ENCODE results near the gene SLC10A6. TPM values are rescaled to one million over a fixed set of nuclear protein-coding genes. Genes with fewer than 3 reads are reported as not detected.

SLC10A6 gene
- total and polyA plus RNA-seq, 2 donors (not counting 3 experiments of a cell fraction or from before 2014, with no cell fraction given), result 0.04 TPM; not detected in 1

GRCh38 chr4:86846921-86847320 is 2.3 kb downstream of the SLC10A6 start:
- Histone ChIP-seq H3K79me2 (ENCODE audit: control insufficient read depth, insufficient read depth, low read length) (no peaks in the 10 kb centered on the region), H3K9me3 (replicated peaks; ENCODE audit: control insufficient read depth, insufficient read depth, low read length) (no peaks in the 10 kb centered on the region), H3K4me1 (ENCODE audit: control insufficient read depth, extremely low read depth, insufficient read depth, low read length) (peaks cover 14% of the 10 kb centered on the region), H3K9me1 (replicated peaks; ENCODE audit: control insufficient read depth, extremely low read depth, insufficient read depth, low read length) (no peaks in the 10 kb centered on the region), H3K4me3 (replicated peaks in 1 of 3; ENCODE audit: insufficient read depth in 1 of 3, low read depth in 1 of 3, low read length in 3 of 3) (no peak overlapping the region), H3K27ac (ENCODE audit: insufficient read depth, low read depth, low read length) (no peak overlapping the region), H2AFZ (ENCODE audit: low read depth, low read length) (no peak overlapping the region), H3K9ac (replicated peaks; ENCODE audit: extremely low read depth, insufficient read depth, low read length) (no peak overlapping the region), H3K4me2 (ENCODE audit: insufficient read depth, low read length) (no peak overlapping the region), H4K20me1 (replicated peaks; ENCODE audit: control insufficient read depth, extremely low read depth, insufficient read depth, low read length) (no peaks in the 10 kb centered on the region), H3K36me3 (ENCODE audit: control insufficient read depth in 2 of 2, extremely low read depth in 1 of 2, insufficient read depth in 2 of 2, low read length in 2 of 2) (no peaks in the 10 kb centered on the region), H3K27me3 (ENCODE audit: control insufficient read depth in 2 of 2, insufficient read depth in 2 of 2, low read length in 2 of 2) (peaks cover 0 to 2% of the 10 kb centered on the region in 2 experiments)
- CTCF ChIA-PET, result interaction anchor here (1.0 kb wide), 1 partner anchor 193 kb away, joined by 3 read pairs; no protein-coding TSS in a partner anchor
- intact Hi-C loops (cut with micrococcal nuclease) (no loop called here), dilution Hi-C loops (cut with MboI; ENCODE audit: extremely low pct_ligation_motif_present, low sequenced_read_pairs) (no loop called here)
- POLR2A ChIA-PET, result no interaction called here
- TF ChIP-seq GATA2 (IDR thresholded peaks at IDR 0.05; ENCODE audit: insufficient read depth, insufficient read length, low read depth, low read length), result no peak
- TF ChIP-seq POLR2AphosphoS5 (IDR thresholded peaks at IDR 0.05; ENCODE audit: insufficient read depth, low read depth, low read length), result no peak
- TF ChIP-seq EZH2 (IDR thresholded peaks at IDR 0.05; ENCODE audit: borderline replicate concordance, low read depth, low read length, severe bottlenecking), result no peak
- TF ChIP-seq POLR2A (IDR thresholded peaks at IDR 0.05; ENCODE audit: low read depth, low read length), result no peak
- no peak for TF ChIP-seq JUN (IDR thresholded peaks at IDR 0.05; ENCODE audit: borderline replicate concordance, insufficient read depth, insufficient read length, low read depth)
- TF ChIP-seq MYC (IDR thresholded peaks at IDR 0.05; ENCODE audit: low read depth, low read length), result no peak
- no peak for TF ChIP-seq FOS (IDR thresholded peaks at IDR 0.05; ENCODE audit: borderline replicate concordance, insufficient read depth, low read length)
- no peak for TF ChIP-seq MAX (IDR thresholded peaks at IDR 0.05; ENCODE audit: insufficient read depth, insufficient read length)
- TF ChIP-seq CTCF (IDR thresholded peaks at IDR 0.05; ENCODE audit: extremely low read depth in 1 of 2, insufficient read depth in 1 of 2, low read depth in 1 of 2, low read length in 2 of 2), result no peak
- no TSS peak for BruUV-seq (replicated peaks)
- DNase-seq (ENCODE audit: low read depth, low spot score) (peak; percentile 79), FAIRE-seq (peak; percentile 63)

Data from endothelial cell of umbilical vein (primary cell).